Effector memory CD8-positive, alpha-beta T cell (primary cell): Measurements from ENCODE around the gene KRTAP16-1.
"Not testable (repeated sequence)": the region's sequence is repeated elsewhere in the genome, so short reads cannot be mapped to it uniquely, and the experiment has no call there.

Source experiments
- ATAC-seq: fragments of 150-1000 bp; cut with Tn5 transposase; replicated peaks from 2 replicates; pipeline ENCODE4 v1.10.0; 2021; ENCODE audit warnings: mild to moderate bottlenecking, moderate library complexity
- DNase-seq, 3 experiments: peaks; one replicate each; pipeline ENCODE4 v3.0.0; 2021
- H3K27ac Mint-ChIP-seq, 2 donors: one replicate each; pipeline ENCODE4 v1.8.0; 2022; ENCODE audit warnings: mild to moderate bottlenecking in 2 of 2, mixed read lengths in 2 of 2, moderate library complexity in 2 of 2
- H3K27me3 Mint-ChIP-seq, 2 donors: one replicate each; pipeline ENCODE4 v1.8.0; 2022; ENCODE audit warnings: mixed read lengths in 2 of 2
- H3K36me3 Mint-ChIP-seq: one replicate; pipeline ENCODE4 v1.8.0; 2022; ENCODE audit warnings: mild to moderate bottlenecking, moderate library complexity, mixed read lengths; ENCODE audit not compliant: insufficient read depth
- H3K4me1 Mint-ChIP-seq, 2 donors: one replicate each; pipeline ENCODE4 v1.8.0; 2022; ENCODE audit warnings: low read depth in 2 of 2, mixed read lengths in 2 of 2
- H3K4me3 Mint-ChIP-seq, 2 donors: one replicate each; pipeline ENCODE4 v1.8.0; 2022; ENCODE audit warnings: mild to moderate bottlenecking in 2 of 2, mixed read lengths in 2 of 2, moderate library complexity in 2 of 2
- H3K9me3 Mint-ChIP-seq, 2 donors: one replicate each; pipeline ENCODE4 v1.8.0; 2022; ENCODE audit warnings: mixed read lengths in 2 of 2
- total RNA-seq, 9 experiments: gene quantifications; one replicate each; lab custom pipeline; 2026; lab: John Stamatoyannopoulos, UW

KRTAP16-1 gene
- 0 to 1.1 (median 0) reads per million in 9 experiments for total RNA-seq

- DNase-seq, result peak; percentile 53 to 58 (median 55)
- Mint-ChIP-seq H3K27ac (peak within 1 kb of the TSS; percentile 97 to 98), H3K36me3 (peaks cover 27% of the 10 kb centered on the region), H3K4me1 (peaks cover 45 to 48% of the 10 kb centered on the region in 2 donors), H3K4me3 (peak within 1 kb of the TSS; percentile 72 to 74), H3K9me3 (no peaks in the 10 kb centered on the region), H3K27me3 (no peaks in the 10 kb centered on the region)
- ATAC-seq, result peak; percentile 39
These were observed at the start of gene KRTAP16-1 for GRCh38 chr17:41308918-41309359. KRTAP16-1 (minus strand) TSS chr17:41309309; CDS start chr17:41309253, 56 bp downstream.

GRCh38 chr17:41354536-41354935 is 45.4 kb upstream of the KRTAP16-1 start:
- no peak overlapping the region for H3K4me3 Mint-ChIP-seq
- H3K27ac Mint-ChIP-seq, result no peak overlapping the region
- DNase-seq (no peak), ATAC-seq (no peak)
- H3K27me3 Mint-ChIP-seq, result peaks cover 11 to 16% of the 10 kb centered on the region in 2 donors
- no peaks in the 10 kb centered on the region for H3K9me3 Mint-ChIP-seq
- no peaks in the 10 kb centered on the region for H3K36me3 Mint-ChIP-seq
- peaks cover 5 to 10% of the 10 kb centered on the region in 2 donors for H3K4me1 Mint-ChIP-seq

- DNase-seq (no peak), ATAC-seq (no peak)
- Mint-ChIP-seq H3K9me3 (no peaks in the 10 kb centered on the region), H3K27me3 (peaks cover 11 to 16% of the 10 kb centered on the region in 2 donors), H3K36me3 (no peaks in the 10 kb centered on the region), H3K27ac (no peak overlapping the region), H3K4me3 (no peak overlapping the region), H3K4me1 (peaks cover 7 to 10% of the 10 kb centered on the region in 2 donors)
These were observed 43.7 kb upstream of the KRTAP16-1 start for GRCh38 chr17:41352597-41353366.

GRCh38 chr17:41351177-41351576 is 42.1 kb upstream of the KRTAP16-1 start:
- ATAC-seq (no peak), DNase-seq (no peak)
- peaks cover 11 to 16% of the 10 kb centered on the region in 2 donors for H3K27me3 Mint-ChIP-seq
- H3K4me1 Mint-ChIP-seq, result peaks cover 7 to 10% of the 10 kb centered on the region in 2 donors
- no peaks in the 10 kb centered on the region for H3K36me3 Mint-ChIP-seq
- no peak overlapping the region for H3K27ac Mint-ChIP-seq
- H3K4me3 Mint-ChIP-seq, result no peak overlapping the region
- H3K9me3 Mint-ChIP-seq, result no peaks in the 10 kb centered on the region

- H3K27me3 Mint-ChIP-seq, result peaks cover 11 to 16% of the 10 kb centered on the region in 2 donors
- H3K4me1 Mint-ChIP-seq, H3K27ac Mint-ChIP-seq, ATAC-seq, H3K36me3 Mint-ChIP-seq, DNase-seq, H3K4me3 Mint-ChIP-seq, H3K9me3 Mint-ChIP-seq: not testable (repeated sequence)
These were observed 41.3 kb upstream of the KRTAP16-1 start, which contains the start of gene KRT33A for GRCh38 chr17:41350381-41350878. KRT33A (minus strand) TSS chr17:41350828; CDS start chr17:41350767, 61 bp downstream.

- no peak for DNase-seq
- H3K36me3 Mint-ChIP-seq, result peaks cover 1% of the 10 kb centered on the region
- H3K4me3 Mint-ChIP-seq, result no peak overlapping the region
- H3K27ac Mint-ChIP-seq, result no peak overlapping the region
- peaks cover 11 to 16% of the 10 kb centered on the region in 2 donors for H3K27me3 Mint-ChIP-seq
- H3K9me3 Mint-ChIP-seq, result peaks cover 2 to 4% of the 10 kb centered on the region in 2 donors
- peaks cover 10 to 13% of the 10 kb centered on the region in 2 donors for H3K4me1 Mint-ChIP-seq
- ATAC-seq, result no peak
These were observed 39.0 kb upstream of the KRTAP16-1 start for GRCh38 chr17:41347869-41348760.

- not testable (repeated sequence) for H3K27me3 Mint-ChIP-seq, ATAC-seq
These were observed 37.3 kb upstream of the KRTAP16-1 start for GRCh38 chr17:41346421-41346820.

GRCh38 chr17:41345992-41346391 is 36.9 kb upstream of the KRTAP16-1 start:
- H3K36me3 Mint-ChIP-seq, result peaks cover 5% of the 10 kb centered on the region
- H3K4me3 Mint-ChIP-seq, result no peak overlapping the region
- DNase-seq (no peak), ATAC-seq (no peak)
- H3K4me1 Mint-ChIP-seq, result peaks cover 22 to 23% of the 10 kb centered on the region in 2 donors
- H3K27ac Mint-ChIP-seq, result peak overlapping the region in 1 of 2 donors; percentile 23
- peaks cover 3 to 10% of the 10 kb centered on the region in 2 donors for H3K9me3 Mint-ChIP-seq
- H3K27me3 Mint-ChIP-seq, result no peaks in the 10 kb centered on the region

More at GRCh38 chr17:41346421-41346820, 37.3 kb upstream of the KRTAP16-1 start:
- Mint-ChIP-seq H3K4me1 (peaks cover 20% of the 10 kb centered on the region in 2 donors), H3K27ac (peak overlapping the region in 1 of 2 donors; percentile 23)
- H3K36me3 Mint-ChIP-seq, H3K9me3 Mint-ChIP-seq, H3K4me3 Mint-ChIP-seq, DNase-seq: not testable (repeated sequence)

- H3K4me3 Mint-ChIP-seq, result peak overlapping the region in 1 of 2 donors; percentile 32
- H3K27me3 Mint-ChIP-seq, result no peaks in the 10 kb centered on the region
- H3K4me1 Mint-ChIP-seq, result peaks cover 43 to 49% of the 10 kb centered on the region in 2 donors
- peaks cover 20% of the 10 kb centered on the region for H3K36me3 Mint-ChIP-seq
- H3K9me3 Mint-ChIP-seq, result peaks cover 3 to 10% of the 10 kb centered on the region in 2 donors
- DNase-seq (no peak), ATAC-seq (no peak)
- peak overlapping the region in 1 of 2 donors; percentile 47 for H3K27ac Mint-ChIP-seq
These were observed 33.9 kb upstream of the KRTAP16-1 start for GRCh38 chr17:41343029-41343428.

GRCh38 chr17:41340934-41341861 is 32.1 kb upstream of the KRTAP16-1 start:
- Mint-ChIP-seq H3K4me1 (peaks cover 45 to 51% of the 10 kb centered on the region in 2 donors), H3K36me3 (peaks cover 20% of the 10 kb centered on the region), H3K27me3 (no peaks in the 10 kb centered on the region), H3K27ac (peak overlapping the region; percentile 92 to 99), H3K9me3 (peaks cover 3 to 10% of the 10 kb centered on the region in 2 donors), H3K4me3 (peak overlapping the region; percentile 66 to 85)
- peak; percentile 60 for ATAC-seq
- DNase-seq, result peak; percentile 59 to 62 (median 62)

- H3K9me3 Mint-ChIP-seq, result peaks cover 3 to 10% of the 10 kb centered on the region in 2 donors
These were observed 31.4 kb upstream of the KRTAP16-1 start for GRCh38 chr17:41340494-41340893.

GRCh38 chr17:41339571-41340172 is 30.6 kb upstream of the KRTAP16-1 start:
- no peaks in the 10 kb centered on the region for H3K27me3 Mint-ChIP-seq
- H3K4me3 Mint-ChIP-seq, result peak overlapping the region; percentile 66 to 85
- peak overlapping the region; percentile 92 to 99 for H3K27ac Mint-ChIP-seq
- ATAC-seq (no peak), DNase-seq (no peak)
- peaks cover 3 to 10% of the 10 kb centered on the region in 2 donors for H3K9me3 Mint-ChIP-seq
- H3K4me1 Mint-ChIP-seq, result peaks cover 60 to 67% of the 10 kb centered on the region in 2 donors
- H3K36me3 Mint-ChIP-seq, result peaks cover 20% of the 10 kb centered on the region

More at GRCh38 chr17:41340494-41340893, 31.4 kb upstream of the KRTAP16-1 start:
- peaks cover 20% of the 10 kb centered on the region for H3K36me3 Mint-ChIP-seq
- peak overlapping the region; percentile 66 to 85 for H3K4me3 Mint-ChIP-seq
- no peak for ATAC-seq
- peak overlapping the region; percentile 92 to 99 for H3K27ac Mint-ChIP-seq
- no peak for DNase-seq
- H3K4me1 Mint-ChIP-seq, result peaks cover 52 to 58% of the 10 kb centered on the region in 2 donors
- no peaks in the 10 kb centered on the region for H3K27me3 Mint-ChIP-seq
